Lower leg skin (tissue), 3 donors: ENCODE measurements around the gene KRT6B.

Experiments
- POLR2A ChIP-seq, 2 donors: fragments of 450-650 bp; IDR thresholded peaks; one replicate each; pipeline ENCODE4 v1.6.1; 2016 to 2017; ENCODE audit warnings: antibody characterized with exemption in 2 of 2, mild to moderate bottlenecking in 1 of 2, moderate library complexity in 1 of 2
- TF ChIP-seq, protein P1 (sequence below), 3 donors: fragments of 450-650 bp; IDR thresholded peaks; one replicate each; pipeline ENCODE4 v1.5.1; 2016; ENCODE audit warnings: antibody characterized with exemption in 3 of 3, mild to moderate bottlenecking in 3 of 3, moderate library complexity in 2 of 3

DNA sequence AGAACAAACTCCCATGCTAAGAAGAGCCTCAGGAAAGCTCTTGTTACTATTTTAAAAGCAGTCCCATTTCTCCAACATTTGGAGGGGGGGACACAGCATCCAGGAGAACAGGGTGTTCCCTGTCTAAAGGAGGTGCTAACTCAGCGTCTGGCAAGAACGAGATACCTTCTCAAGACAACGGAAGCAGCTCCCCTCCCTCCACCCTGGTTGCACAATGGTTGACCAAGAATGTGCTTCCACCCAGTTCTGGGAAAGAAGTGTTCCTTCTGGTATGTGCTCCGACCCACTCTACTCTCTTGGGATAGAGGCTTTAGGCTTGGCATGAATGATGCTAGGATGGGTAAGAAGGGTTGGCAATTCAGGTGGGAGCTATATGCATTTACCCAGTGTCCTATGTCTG lies 42.6 kb upstream of the KRT6B start:
- TF ChIP-seq, protein P1, sequence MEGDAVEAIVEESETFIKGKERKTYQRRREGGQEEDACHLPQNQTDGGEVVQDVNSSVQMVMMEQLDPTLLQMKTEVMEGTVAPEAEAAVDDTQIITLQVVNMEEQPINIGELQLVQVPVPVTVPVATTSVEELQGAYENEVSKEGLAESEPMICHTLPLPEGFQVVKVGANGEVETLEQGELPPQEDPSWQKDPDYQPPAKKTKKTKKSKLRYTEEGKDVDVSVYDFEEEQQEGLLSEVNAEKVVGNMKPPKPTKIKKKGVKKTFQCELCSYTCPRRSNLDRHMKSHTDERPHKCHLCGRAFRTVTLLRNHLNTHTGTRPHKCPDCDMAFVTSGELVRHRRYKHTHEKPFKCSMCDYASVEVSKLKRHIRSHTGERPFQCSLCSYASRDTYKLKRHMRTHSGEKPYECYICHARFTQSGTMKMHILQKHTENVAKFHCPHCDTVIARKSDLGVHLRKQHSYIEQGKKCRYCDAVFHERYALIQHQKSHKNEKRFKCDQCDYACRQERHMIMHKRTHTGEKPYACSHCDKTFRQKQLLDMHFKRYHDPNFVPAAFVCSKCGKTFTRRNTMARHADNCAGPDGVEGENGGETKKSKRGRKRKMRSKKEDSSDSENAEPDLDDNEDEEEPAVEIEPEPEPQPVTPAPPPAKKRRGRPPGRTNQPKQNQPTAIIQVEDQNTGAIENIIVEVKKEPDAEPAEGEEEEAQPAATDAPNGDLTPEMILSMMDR (IDR thresholded peaks at IDR 0.05), result no peak
- no peak for TF ChIP-seq POLR2A (IDR thresholded peaks at IDR 0.05)
